ENCODE results near the gene CTNNBL1. TPM values are rescaled to one million over a fixed set of nuclear protein-coding genes. Genes with fewer than 3 reads are reported as not detected.

The CTNNBL1 gene
- total RNA-seq, 1 experiment from 2014 or later: 55.4 TPM

- CTCF ChIA-PET: no interaction called here
- intact Hi-C loops (cut with micrococcal nuclease): no loop called here
- Histone ChIP-seq H3K27me3 (ENCODE audit: insufficient read depth, low read length) (no peaks in the 10 kb centered on the region), H4K20me1 (ENCODE audit: insufficient read depth) (no peaks in the 10 kb centered on the region), H3K9me2 (ENCODE audit: insufficient read depth) (no peaks in the 10 kb centered on the region), H3K27ac (ENCODE audit: low read depth, low read length) (no peak overlapping the region), H3K9me3 (ENCODE audit: control insufficient read depth in 1 of 2, insufficient read depth in 1 of 2, low read depth in 1 of 2, low read length in 2 of 2) (no peaks in the 10 kb centered on the region), H3K79me2 (ENCODE audit: insufficient read depth, low read length) (no peaks in the 10 kb centered on the region), H3K36me3 (ENCODE audit: control insufficient read depth in 1 of 2, insufficient read depth in 2 of 2, low read length in 2 of 2) (no peaks in the 10 kb centered on the region), H2AFZ (ENCODE audit: low read depth, low read length, poor library complexity, severe bottlenecking) (no peak overlapping the region), H3K4me1 (ENCODE audit: control insufficient read depth in 1 of 2, insufficient read depth in 2 of 2, low read length in 2 of 2) (no peaks in the 10 kb centered on the region), H3K4me3 (replicated peaks in 1 of 2; ENCODE audit: low read depth in 1 of 2, low read length in 2 of 2) (no peak overlapping the region), H3K4me2 (ENCODE audit: low read length) (no peak overlapping the region), H3K9ac (ENCODE audit: low read length) (no peak overlapping the region)
- no TSS peak for BruUV-seq (replicated peaks)
- POLR2A ChIA-PET: no interaction called here
- RAD21 ChIA-PET (ENCODE audit: low non-redundant PET in 1 of 2, low total read pairs in 2 of 2, uncharacterized antibody in 2 of 2, unreplicated experiment in 2 of 2): no interaction called here
- TF ChIP-seq SIN3A (IDR thresholded peaks at IDR 0.05; ENCODE audit: low read depth) (no peak), FOSL1 (IDR thresholded peaks at IDR 0.05; ENCODE audit: low read depth) (no peak), POLR2A (IDR thresholded peaks at IDR 0.05; ENCODE audit: borderline replicate concordance, extremely low read depth, insufficient read depth, insufficient read length) (no peak), CEBPB (IDR thresholded peaks at IDR 0.05; ENCODE audit: low read depth) (no peak), EZH2phosphoT487 (IDR thresholded peaks at IDR 0.05; ENCODE audit: borderline replicate concordance) (no peak), EZH2 (IDR thresholded peaks at IDR 0.05) (no peak), JUND (IDR thresholded peaks at IDR 0.05) (no peak), EGR1 (IDR thresholded peaks at IDR 0.05; ENCODE audit: low read depth) (no peak), ZNF274 (IDR thresholded peaks at IDR 0.05; ENCODE audit: low read depth, low read length) (no peak), YY1 (IDR thresholded peaks at IDR 0.05; ENCODE audit: extremely low read depth, insufficient replicate concordance, low read depth, low read length) (no peak), RAD21 (IDR thresholded peaks at IDR 0.05; ENCODE audit: low read depth) (no peak), TCF7L2 (IDR thresholded peaks at IDR 0.05; ENCODE audit: borderline replicate concordance, extremely low read depth, insufficient read depth, insufficient read length) (no peak), REST (IDR thresholded peaks at IDR 0.05; ENCODE audit: low read depth) (no peak), MAX (IDR thresholded peaks at IDR 0.05) (no peak), POLR2AphosphoS5 (IDR thresholded peaks at IDR 0.05; ENCODE audit: low read depth, low read length) (no peak), ATF3 (IDR thresholded peaks at IDR 0.05) (no peak), SRF (IDR thresholded peaks at IDR 0.05; ENCODE audit: low read depth) (no peak), ELF1 (IDR thresholded peaks at IDR 0.05; ENCODE audit: borderline replicate concordance, low read depth) (no peak), SP1 (IDR thresholded peaks at IDR 0.05; ENCODE audit: low read depth) (no peak), CTCF (IDR thresholded peaks at IDR 0.05 in 2 of 3, conservative IDR thresholded peaks at IDR 0.05 in 1 of 3; ENCODE audit: borderline replicate concordance in 1 of 3, insufficient read depth in 1 of 3, low read depth in 2 of 3, low read length in 2 of 3) (no peak)
- ATAC-seq: no peak
- no peak for DNase-seq (ENCODE audit: low read depth, low spot score)
Measured at GRCh38 chr20:37873884-37874283, 180.1 kb downstream of the CTNNBL1 start.

Data from HCT116 (cell line).